Brain pericyte (primary cell): ENCODE data around the gene PYGO2.
"Not testable (repeated sequence)": the region's sequence is repeated elsewhere in the genome, so short reads cannot be mapped to it uniquely, and the experiment has no call there.

ENCODE experiments used
- DNase-seq: peaks from one replicate; pipeline ENCODE4 v3.0.0-alpha.2; 2012; ENCODE audit warnings: low read depth, low spot score

The PYGO2 gene

GRCh38 chr1:155000411-155000725 lies 38.8 kb upstream of the PYGO2 start:
- DNase-seq: no peak

- DNase-seq: no peak
Observed at GRCh38 chr1:154999571-155000410, 38.2 kb upstream of the PYGO2 start.

- no peak for DNase-seq
Observed at GRCh38 chr1:154998818-154999570, 37.4 kb upstream of the PYGO2 start.

- no peak for DNase-seq
Observed at GRCh38 chr1:154998201-154998780, 36.7 kb upstream of the PYGO2 start.

- DNase-seq: no peak
Observed at GRCh38 chr1:154996966-154997701, 35.6 kb upstream of the PYGO2 start.

GRCh38 chr1:154995301-154995983 lies 33.9 kb upstream of the PYGO2 start:
- DNase-seq: not testable (repeated sequence)

- no peak for DNase-seq
Observed at GRCh38 chr1:154994591-154994990, 33.0 kb upstream of the PYGO2 start.

GRCh38 chr1:154994269-154994587 lies 32.6 kb upstream of the PYGO2 start:
- DNase-seq: no peak

- no peak for DNase-seq
Observed at GRCh38 chr1:154993572-154994268, 32.1 kb upstream of the PYGO2 start, which contains the start of gene LENEP. Gene LENEP (plus strand): TSS chr1:154993586. CDS start chr1:154993608, 22 bp downstream.

GRCh38 chr1:154992721-154993571 lies 31.4 kb upstream of the PYGO2 start:
- DNase-seq: no peak

GRCh38 chr1:154990276-154990675 lies 28.7 kb upstream of the PYGO2 start:
- DNase-seq: no peak

GRCh38 chr1:154989195-154989860 lies 27.7 kb upstream of the PYGO2 start:
- DNase-seq: no peak

- no peak for DNase-seq
Observed at GRCh38 chr1:154988058-154988954, 26.7 kb upstream of the PYGO2 start.

- DNase-seq: no peak
Observed at GRCh38 chr1:154987326-154987725, 25.7 kb upstream of the PYGO2 start.

GRCh38 chr1:154986736-154987135 lies 25.2 kb upstream of the PYGO2 start:
- DNase-seq: not testable (repeated sequence)

- no peak for DNase-seq
Observed at GRCh38 chr1:154983776-154984466, 22.3 kb upstream of the PYGO2 start.

GRCh38 chr1:154982897-154983648 lies 21.5 kb upstream of the PYGO2 start, which contains the start of gene FLAD1:
Gene FLAD1 (plus strand): TSS chr1:154983344. CDS start chr1:154983695, 351 bp downstream.
- DNase-seq: peak; percentile 98
